Large intestine (tissue), 3 donors: Measurements from ENCODE around the gene DXO. TPM values are rescaled to one million over a fixed set of nuclear protein-coding genes. Genes with fewer than 3 reads are reported as not detected.

Experiments
- DNase-seq, 2 donors: peaks; one replicate each; pipeline versions ENCODE4 v3.0.0 to v3.0.0-alpha.2; 2013
- H3K27ac ChIP-seq: one replicate; pipeline ENCODE4 v1.5.1; 2013; ENCODE audit warnings: low read length
- H3K27me3 ChIP-seq: 2 replicates; pipeline ENCODE4 v1.6.1; 2013; ENCODE audit warnings: low read length; ENCODE audit not compliant: control insufficient read depth, insufficient read depth
- H3K36me3 ChIP-seq: 2 replicates; pipeline ENCODE4 v1.6.1; 2013; ENCODE audit warnings: low read length; ENCODE audit not compliant: control insufficient read depth, insufficient read depth
- H3K4me1 ChIP-seq: one replicate; pipeline ENCODE4 v1.6.1; 2013; ENCODE audit warnings: low read length; ENCODE audit not compliant: control insufficient read depth, insufficient read depth
- H3K4me3 ChIP-seq: one replicate; pipeline ENCODE4 v1.5.1; 2013; ENCODE audit warnings: low read length
- H3K9me3 ChIP-seq: one replicate; pipeline ENCODE4 v1.6.1; 2013; ENCODE audit warnings: mild to moderate bottlenecking, low read depth, low read length, moderate library complexity; ENCODE audit not compliant: control insufficient read depth
- WGBS: methylation state at CpG from one replicate; pipeline ENCODE4 v1.1.5; 2013; ENCODE audit warnings: low lambda C conversion rate; ENCODE audit not compliant: insufficient coverage; 5-methylcytosine and 5-hydroxymethylcytosine counted together
- polyA plus RNA-seq: library from polyadenylated mRNA; unstranded; fragments of 120-200 nt; gene quantifications from one replicate; pipeline ENCODE4 v1.2.1, GENCODE V29; 2013

The DXO gene
- polyA plus RNA-seq, 1 donor: 20.0 TPM

DNA sequence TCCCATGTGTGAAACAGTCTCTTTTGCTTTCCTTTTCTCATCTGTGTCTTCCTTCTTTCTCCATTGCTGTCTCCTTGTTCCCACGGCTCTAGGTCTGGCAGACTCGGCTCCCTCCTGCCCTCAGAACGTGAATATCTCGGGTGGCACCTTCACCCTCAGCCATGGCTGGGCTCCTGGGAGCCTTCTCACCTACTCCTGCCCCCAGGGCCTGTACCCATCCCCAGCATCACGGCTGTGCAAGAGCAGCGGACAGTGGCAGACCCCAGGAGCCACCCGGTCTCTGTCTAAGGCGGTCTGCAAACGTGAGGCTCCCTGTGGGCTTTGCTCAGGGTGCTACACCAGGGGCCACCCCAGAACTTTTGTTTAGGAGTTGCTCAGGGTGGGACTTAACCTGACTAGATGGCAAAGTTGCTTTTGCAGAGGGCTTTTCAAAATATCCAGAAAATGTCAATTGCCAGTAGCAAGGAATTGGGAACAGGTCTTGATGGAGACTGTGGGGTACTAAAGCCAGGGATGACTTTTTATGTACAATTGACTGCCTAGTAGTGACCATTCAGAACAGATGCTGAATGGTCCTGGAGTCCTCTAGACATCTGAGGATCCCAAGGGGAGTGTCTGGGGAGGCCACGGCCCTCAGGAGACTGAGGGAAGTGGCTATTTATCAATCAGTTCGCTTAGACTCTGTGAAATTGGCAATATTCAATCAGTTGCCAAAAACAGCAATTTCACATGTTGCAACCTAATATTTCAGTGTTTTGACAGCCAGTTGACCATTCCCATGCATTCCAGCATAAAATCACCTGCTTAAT is 43.9 kb downstream of the DXO start:
- Histone ChIP-seq H3K4me3 (peak overlapping the region; percentile 30), H3K36me3 (no peaks in the 10 kb centered on the region), H3K27ac (peak overlapping the region; percentile 37), H3K27me3 (no peaks in the 10 kb centered on the region), H3K9me3 (no peaks in the 10 kb centered on the region), H3K4me1 (peaks cover 9% of the 10 kb centered on the region)
- no CpG with 5 or more reads among the region's 11 CpGs for WGBS
- no peak for DNase-seq

DNA sequence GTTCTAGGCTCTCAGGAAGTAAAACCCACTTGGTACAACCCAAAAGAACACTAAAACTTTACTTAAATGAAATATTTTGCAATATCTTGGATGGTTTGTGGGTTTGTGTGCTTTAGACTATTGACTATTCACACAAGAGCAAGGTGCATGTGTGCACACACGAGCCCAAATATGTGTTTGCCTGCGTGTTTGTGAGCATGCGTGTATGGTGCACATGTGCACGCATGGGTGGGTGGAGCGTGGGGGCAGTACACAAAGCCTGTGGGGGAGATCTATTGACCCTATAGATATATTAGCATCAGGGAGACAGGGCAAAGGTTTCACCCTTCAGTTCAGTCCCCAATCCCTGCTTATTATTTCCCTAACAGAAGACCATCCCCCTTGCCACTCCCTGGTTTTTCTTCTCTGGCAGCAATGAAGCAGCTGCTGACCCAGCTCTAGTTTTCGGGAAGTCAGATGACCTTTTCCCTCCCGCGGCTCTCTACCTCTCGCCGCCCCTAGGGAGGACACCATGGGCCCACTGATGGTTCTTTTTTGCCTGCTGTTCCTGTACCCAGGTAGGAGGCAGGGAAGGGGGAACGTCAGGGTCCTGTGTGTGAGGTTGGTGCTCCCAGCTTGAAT is 44.6 kb downstream of the DXO start, which contains the start of gene C2:
Gene C2, plus strand, starts transcription at position 476 of the 621 bp plus-strand sequence. Its CDS starts 36 bp downstream, at position 512.
- DNase-seq: peak in 1 of 2 donors; percentile 47
- no peaks in the 10 kb centered on the region for H3K36me3 ChIP-seq
- H3K27ac ChIP-seq: peak within 1 kb of the TSS; percentile 37
- peaks cover 9% of the 10 kb centered on the region for H3K4me1 ChIP-seq
- no peaks in the 10 kb centered on the region for H3K9me3 ChIP-seq
- no CpG with 5 or more reads among the region's 11 CpGs for WGBS
- H3K27me3 ChIP-seq: no peaks in the 10 kb centered on the region
- H3K4me3 ChIP-seq: peak within 1 kb of the TSS; percentile 30

DNA sequence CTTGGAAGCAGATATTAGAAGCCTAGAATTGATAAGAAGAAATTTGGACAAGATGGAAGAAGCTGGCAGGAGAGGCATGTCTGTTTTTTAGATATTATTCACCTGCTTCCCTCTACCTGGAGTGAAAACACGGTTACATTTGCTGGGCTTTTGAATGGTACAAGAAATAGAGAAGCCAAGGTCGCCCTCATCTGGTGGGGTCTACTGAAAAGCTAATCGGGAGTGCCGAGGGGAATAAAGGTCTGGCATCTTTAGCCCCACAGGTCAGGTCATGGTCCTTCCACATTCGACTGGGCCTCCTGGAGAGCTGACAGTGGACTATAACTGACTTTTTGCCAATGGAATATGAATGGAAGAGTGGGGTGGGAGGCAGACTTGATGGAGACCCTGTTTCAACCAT is 49.0 kb downstream of the DXO start:
- Histone ChIP-seq H3K36me3 (no peaks in the 10 kb centered on the region), H3K4me1 (peaks cover 9% of the 10 kb centered on the region), H3K9me3 (no peaks in the 10 kb centered on the region), H3K27ac (no peak overlapping the region), H3K27me3 (no peaks in the 10 kb centered on the region), H3K4me3 (no peak overlapping the region)
- no peak for DNase-seq
- no CpG with 5 or more reads among the region's 5 CpGs for WGBS

DNA sequence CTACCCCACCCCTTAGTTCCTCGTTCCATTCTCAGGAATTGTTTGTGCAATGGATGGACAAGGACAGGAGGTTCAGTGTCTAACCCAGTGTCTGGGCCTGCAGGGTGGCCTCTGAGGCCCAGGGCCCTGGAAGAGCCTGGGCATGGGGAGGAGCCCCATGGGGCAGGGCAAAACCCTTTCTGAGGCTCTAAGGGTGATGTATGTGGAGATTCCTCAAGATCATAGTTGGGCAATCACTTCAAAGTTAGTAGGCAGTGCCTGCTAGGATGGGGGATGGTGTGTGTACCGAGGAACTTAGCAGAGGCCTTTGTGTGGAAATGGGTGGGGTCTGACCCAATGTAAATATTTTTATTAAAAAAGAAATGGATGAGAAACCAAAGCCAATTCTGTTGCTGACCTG is 51.1 kb downstream of the DXO start:
- WGBS: no CpG with 5 or more reads among the region's 2 CpGs
- Histone ChIP-seq H3K4me1 (no peaks in the 10 kb centered on the region), H3K27me3 (no peaks in the 10 kb centered on the region), H3K9me3 (no peaks in the 10 kb centered on the region), H3K36me3 (no peaks in the 10 kb centered on the region), H3K4me3 (no peak overlapping the region), H3K27ac (no peak overlapping the region)
- DNase-seq: peak in 1 of 2 donors; percentile 27

Other genes with a start within 250 kb of the DXO start
- gene MPIG6B, start 248.8 kb downstream of the DXO start, polyA plus RNA-seq: 0.88 TPM
- 82.6 TPM for gene DDAH2, start 242.8 kb downstream of the DXO start, polyA plus RNA-seq
- 486 TPM for gene CLIC1, start 235.6 kb downstream of the DXO start, polyA plus RNA-seq
- 51.0 TPM for gene MSH5, start 232.1 kb downstream of the DXO start, polyA plus RNA-seq
- gene SAPCD1, start 209.5 kb downstream of the DXO start, polyA plus RNA-seq: 15.0 TPM
- 10.1 TPM for gene VWA7, start 194.8 kb downstream of the DXO start, polyA plus RNA-seq
- gene VARS1, start 176.4 kb downstream of the DXO start, polyA plus RNA-seq: 34.2 TPM
- gene LSM2, start 165.2 kb downstream of the DXO start, polyA plus RNA-seq: 51.4 TPM
- gene HSPA1L, start 156.9 kb downstream of the DXO start, polyA plus RNA-seq: 2.8 TPM
- gene HSPA1A, start 156.6 kb downstream of the DXO start, polyA plus RNA-seq: 115 TPM
- 241 TPM for gene HSPA1B, start 144.4 kb downstream of the DXO start, polyA plus RNA-seq
- 174 TPM for gene NEU1, start 109.3 kb downstream of the DXO start, polyA plus RNA-seq
- 157 TPM for gene SLC44A4, start 93.1 kb downstream of the DXO start, polyA plus RNA-seq
- gene EHMT2, start 74.4 kb downstream of the DXO start, polyA plus RNA-seq: 50.5 TPM
- gene ZBTB12, start 70.1 kb downstream of the DXO start, polyA plus RNA-seq: 11.8 TPM
- gene C2, start 44.4 kb downstream of the DXO start, polyA plus RNA-seq: 9.3 TPM
- 37.1 TPM for gene CFB, start 26.0 kb downstream of the DXO start, polyA plus RNA-seq
- gene NELFE, start 13.2 kb downstream of the DXO start, polyA plus RNA-seq: 77.7 TPM
- gene SKIC2, start 13.0 kb downstream of the DXO start, polyA plus RNA-seq: 52.6 TPM
- 92.9 TPM for gene C4A, start 9.9 kb upstream of the DXO start, polyA plus RNA-seq
- 91.2 TPM for gene C4B, start 42.7 kb upstream of the DXO start, polyA plus RNA-seq
- gene CYP21A2, start 66.3 kb upstream of the DXO start, polyA plus RNA-seq: 1.5 TPM
- 17.5 TPM for gene TNXB, start 137.2 kb upstream of the DXO start, polyA plus RNA-seq
- 84.4 TPM for gene ATF6B, start 156.1 kb upstream of the DXO start, polyA plus RNA-seq
- gene FKBPL, start 158.2 kb upstream of the DXO start, polyA plus RNA-seq: 5.1 TPM
- gene PRRT1, start 179.8 kb upstream of the DXO start, polyA plus RNA-seq: 5.3 TPM
- 31.0 TPM for gene PPT2, start 182.0 kb upstream of the DXO start, polyA plus RNA-seq
- gene EGFL8, start 192.5 kb upstream of the DXO start, polyA plus RNA-seq: 29.1 TPM
- 109 TPM for gene AGPAT1, start 203.9 kb upstream of the DXO start, polyA plus RNA-seq
- 85.7 TPM for gene RNF5, start 206.3 kb upstream of the DXO start, polyA plus RNA-seq
- 14.9 TPM for gene AGER, start 212.1 kb upstream of the DXO start, polyA plus RNA-seq
- gene PBX2, start 218.1 kb upstream of the DXO start, polyA plus RNA-seq: 125 TPM
- gene GPSM3, start 220.5 kb upstream of the DXO start, polyA plus RNA-seq: 14.3 TPM